ENCODE results near the gene TMEM161A.

The TMEM161A gene

DNA sequence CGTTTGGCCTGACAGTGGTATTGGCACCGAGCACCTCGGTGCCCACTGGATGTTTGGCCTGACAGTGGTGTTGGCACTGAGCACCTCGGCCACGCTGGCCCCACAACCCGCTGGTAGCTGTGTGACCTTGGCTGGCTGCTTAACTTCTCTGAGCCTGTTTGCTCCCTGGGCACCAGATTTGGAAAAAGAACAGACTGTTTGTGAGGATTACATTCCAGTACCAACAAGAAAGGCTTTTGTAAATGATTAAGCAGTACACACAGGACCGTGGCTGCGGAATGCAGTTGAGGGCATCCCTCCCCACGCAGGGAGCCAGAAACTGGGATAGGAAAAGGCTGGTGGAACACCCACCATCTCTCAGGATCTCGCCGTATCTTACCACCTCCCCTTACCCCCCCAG, 42.6 kb downstream of the TMEM161A start:
- DNase-seq, result no peak

DNA sequence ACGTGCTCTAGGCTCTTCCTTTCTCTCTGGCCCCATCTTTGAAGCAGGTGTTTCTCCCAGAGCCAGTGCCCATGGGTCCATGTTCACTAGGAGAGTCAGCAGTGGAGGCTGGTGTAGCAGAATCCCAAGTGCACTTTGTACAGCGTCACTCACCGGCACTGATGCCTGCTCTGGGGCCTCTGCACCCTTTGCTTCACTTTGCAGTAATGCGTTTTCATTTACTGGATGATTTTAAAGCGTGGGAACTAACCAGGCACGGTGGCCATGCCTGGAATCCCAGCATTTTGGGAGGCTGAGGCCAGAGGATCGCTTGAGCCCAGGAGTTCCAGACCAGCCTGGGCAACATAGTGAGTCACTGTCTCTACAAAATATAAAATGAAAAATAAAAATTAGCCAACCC, 43.8 kb downstream of the TMEM161A start:
- DNase-seq, result no peak

DNA sequence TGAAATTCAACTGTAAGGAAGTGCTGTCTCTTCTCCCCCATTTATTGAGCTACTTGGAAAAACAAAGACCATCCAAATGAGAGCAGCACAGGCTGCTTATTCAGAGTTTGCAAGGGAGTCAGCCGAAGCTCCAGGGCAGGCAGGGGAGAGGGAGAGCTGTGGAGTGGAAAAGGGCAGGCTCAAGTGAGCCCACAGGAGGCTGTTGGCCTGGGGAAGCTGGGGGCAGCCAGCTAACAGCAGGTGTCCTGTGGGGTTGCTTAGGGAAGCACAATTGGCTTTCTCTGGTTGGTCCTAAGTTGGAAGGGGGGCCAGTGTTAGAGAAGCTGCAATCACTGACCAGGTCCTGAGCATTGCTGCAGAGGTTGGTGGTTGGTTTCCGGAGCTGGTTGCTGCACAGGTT, 50.6 kb downstream of the TMEM161A start:
- DNase-seq, result no peak

DNA sequence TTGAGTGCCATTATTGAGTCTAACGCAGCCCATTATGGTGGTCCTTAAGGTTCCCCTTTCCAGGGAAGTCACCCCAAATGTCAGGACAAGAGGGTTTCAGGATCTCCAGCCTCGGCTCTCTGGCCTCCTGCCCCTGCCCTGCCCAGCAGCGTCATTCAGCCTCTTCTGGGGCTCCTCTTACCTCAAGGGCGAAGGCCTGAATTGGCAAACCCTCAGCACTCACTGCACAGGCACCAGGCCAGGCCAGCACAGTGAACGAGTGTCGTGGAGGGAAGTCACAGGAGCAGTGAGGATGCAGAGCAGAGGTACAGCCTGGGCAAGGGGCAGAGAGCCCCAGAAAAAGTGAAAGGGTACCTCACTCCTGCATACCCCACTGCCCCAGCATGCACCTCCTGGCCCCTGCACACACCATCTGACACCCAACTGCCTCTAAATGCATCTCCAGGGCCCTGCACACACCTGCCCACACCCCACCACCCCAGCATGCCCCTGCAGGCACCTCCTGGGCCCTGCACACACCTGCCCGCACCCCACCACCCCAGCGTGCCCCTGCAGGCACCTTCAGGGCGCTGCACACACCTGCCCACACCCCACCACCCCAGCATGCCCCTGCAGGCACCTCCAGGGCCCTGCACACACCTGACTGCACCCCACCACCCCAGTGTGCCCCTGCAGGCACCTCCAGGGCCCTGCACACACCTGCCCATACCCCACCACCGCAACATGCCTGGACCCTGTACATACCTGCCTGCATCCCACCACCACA, 54.7 kb downstream of the TMEM161A start:
- no peak for DNase-seq

DNA sequence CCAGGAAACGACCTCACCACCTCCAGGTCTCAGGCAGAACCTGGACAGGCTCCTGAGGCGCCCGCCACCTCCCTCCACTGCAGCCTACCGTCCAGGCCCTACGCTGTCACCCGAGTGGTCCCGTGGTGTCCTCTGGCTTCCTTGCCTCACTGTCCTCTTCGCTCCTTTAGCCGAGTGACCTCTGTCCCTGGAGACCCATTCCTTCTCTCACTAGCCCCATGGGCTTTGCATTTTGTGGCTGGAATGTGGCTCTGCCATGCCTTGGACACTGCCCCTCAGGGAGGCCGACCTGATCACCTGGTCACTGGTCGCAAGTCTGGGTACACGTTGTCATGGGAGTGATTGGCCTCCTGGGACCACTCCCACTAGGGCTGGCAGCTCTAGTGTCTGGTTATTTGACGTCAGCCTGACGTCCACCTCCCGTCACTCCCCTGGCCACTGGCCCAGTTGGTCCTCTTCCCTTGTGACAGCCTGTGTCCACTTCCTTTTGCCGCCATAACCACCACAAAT, 56.6 kb downstream of the TMEM161A start:
- DNase-seq, result no peak

DNA sequence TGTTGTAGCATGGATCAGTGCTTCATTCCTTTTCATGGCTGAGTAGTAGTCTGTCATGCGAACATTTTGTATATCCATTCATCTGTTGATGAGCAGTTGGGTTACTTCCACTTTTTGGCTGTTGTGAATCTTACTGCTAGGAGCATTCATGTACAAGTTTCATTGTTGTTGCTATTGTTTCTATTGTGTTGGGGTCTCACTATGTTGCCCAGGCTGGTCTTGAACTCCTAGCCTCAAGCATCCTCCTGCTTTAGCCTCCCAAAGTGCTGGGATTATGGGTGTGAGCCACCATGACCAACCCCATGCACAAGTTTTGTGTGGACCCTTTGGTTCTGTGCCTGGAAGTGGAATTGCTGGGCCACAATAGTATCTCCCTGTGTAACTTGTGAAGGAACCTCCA, 58.7 kb downstream of the TMEM161A start:
- DNase-seq, result no peak

DNA sequence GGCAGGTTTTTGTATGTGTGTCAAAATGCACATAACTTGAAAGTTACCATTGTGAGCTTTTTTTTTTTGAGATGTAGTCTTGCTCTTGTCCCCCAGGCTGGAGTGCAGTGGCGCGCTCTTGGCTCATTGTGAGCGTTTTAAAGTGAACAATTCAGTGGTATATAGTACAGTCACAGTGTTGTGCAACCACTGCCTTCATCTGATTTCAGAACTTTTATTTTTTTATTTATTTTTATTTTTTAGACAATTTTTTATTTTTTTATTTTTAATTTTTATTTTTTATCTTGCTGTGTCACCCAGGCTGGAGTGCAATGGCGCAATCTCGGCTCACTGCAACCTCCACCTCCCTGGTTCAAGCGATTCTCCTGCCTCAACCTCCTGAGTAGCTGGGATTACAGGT, 59.5 kb downstream of the TMEM161A start:
- DNase-seq, result no peak

DNA sequence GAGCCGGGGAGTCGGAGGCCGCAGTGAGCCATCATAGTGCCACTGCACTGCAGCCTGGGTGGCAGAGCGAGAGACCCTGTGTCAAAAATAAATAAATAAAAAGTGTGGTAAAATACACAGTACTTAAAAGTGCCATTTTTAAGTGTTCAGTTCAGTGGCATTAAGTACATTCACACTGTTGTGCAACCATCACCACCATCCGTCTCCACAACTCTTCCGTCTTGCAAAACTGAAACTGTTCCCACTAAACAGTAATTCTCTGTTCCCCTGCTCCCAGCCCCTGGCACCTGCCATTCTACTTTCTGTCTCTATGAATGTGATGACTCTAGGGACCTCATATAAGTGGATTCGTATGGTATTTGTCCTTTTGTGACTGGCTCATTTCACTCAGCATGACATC, 61.2 kb downstream of the TMEM161A start:
- no peak for DNase-seq

DNA sequence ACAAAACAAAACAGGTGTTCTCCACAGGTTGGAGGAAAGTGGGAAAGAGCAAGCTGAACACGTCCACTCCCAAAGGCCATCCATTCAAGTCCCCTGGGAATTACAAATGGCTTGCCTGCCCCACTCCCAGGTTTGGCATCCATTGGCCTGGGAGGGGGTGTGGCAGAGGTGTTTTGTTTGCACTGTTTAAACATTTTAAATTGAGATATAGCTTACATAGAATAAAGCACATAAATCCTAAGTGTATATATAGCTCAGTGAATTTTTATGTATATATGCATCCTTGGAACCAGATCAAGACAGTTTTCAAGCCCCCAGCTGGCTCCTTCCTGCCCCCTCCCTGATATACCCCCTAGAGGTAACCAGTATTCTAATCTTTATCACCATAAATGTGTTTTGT, 61.8 kb downstream of the TMEM161A start:
- no peak for DNase-seq

DNA sequence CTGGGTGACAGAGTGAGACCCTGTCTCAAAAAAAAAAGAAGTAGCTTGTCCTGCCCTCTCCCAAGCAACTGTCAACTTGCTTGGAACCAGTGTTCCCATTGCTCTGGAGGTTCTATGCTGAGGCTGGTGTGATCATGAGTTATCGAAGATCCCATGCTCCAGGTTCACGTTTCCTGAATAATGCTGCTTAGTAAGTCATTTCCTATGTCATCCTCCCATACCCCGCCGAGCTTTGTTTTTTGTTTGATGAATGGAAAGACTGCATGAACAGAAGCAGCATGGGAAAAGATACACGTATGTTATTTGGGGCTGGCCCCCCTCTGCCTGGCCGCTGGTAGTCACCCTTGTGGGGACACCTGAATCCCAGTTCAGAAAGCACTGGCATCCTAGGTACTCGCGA, 63.2 kb downstream of the TMEM161A start:
- DNase-seq, result no peak

DNA sequence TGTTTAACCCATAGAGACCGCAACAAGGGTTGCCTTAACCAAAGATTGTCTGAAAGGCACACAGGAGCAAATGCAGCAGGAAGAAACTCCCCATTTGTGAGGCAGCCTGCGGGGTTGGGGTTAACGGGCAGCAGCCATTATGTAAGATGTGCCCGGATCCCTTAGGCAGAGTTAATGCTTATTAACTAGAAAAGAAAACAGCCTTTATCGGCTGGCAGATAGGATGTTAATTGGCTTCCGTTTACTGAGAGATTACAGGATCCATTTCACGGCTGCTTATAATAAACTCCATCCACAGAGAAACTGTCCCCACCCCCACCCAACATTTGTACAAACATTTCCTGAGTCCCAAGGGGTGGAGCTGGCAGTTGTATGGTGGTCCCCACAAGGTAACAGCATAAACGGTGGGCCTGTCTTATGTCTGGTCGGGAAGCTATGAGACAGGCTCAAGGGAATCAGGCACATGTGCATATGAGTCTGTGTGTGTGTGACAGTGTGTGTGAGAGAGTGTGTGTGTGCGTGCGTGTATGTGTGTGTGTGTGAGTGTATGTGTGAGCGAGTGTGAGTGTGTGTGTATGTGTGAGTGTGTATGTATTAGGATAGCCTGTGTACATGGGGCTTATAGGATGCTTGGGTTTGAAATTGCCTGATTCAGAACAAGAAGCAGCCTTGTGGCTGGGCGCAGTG, 63.9 kb downstream of the TMEM161A start:
- no peak for DNase-seq

DNA sequence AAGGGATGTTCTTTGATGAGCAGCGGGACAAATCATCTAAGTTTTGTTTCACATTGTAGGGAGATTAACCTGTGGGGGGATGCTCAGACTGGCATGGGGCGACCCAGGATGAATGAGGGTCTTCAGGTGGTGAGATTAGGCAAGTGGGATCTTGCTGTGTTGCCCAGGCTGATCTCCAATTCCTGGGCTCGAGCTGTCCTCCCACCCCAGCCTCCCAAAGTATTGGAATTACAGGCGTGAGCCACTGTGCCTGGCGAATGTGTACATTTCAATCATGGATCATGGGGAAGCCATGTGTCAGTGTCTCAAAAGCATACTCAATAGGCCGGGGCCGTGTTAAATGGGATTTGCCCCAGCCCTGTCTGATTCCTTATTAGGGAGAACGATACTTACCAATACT, 66.4 kb downstream of the TMEM161A start:
- no peak for DNase-seq

Data from activated T-cell treated with anti-CD3 and anti-CD28 coated beads, Interleukin-2, amount 50 U/mL, for 48 hours (primary cell).